Mesenchymal stem cell (in vitro differentiated cells and primary cell): ENCODE measurements around the gene SLC39A1.

Experiments used
- DNase-seq: peaks from one replicate; pipeline ENCODE4 v3.0.0-alpha.2; 2013
- H2AFZ ChIP-seq: one replicate; pipeline ENCODE4 v1.6.1; 2013; ENCODE audit warnings: low read depth, mild to moderate bottlenecking, control low read depth, inconsistent platforms, low read length, moderate library complexity
- H2AK5ac ChIP-seq: 2 replicates; pipeline ENCODE4 v1.6.1; 2013; ENCODE audit warnings: low read length, moderate library complexity, mild to moderate bottlenecking, inconsistent platforms; ENCODE audit not compliant: severe bottlenecking
- H2BK120ac ChIP-seq: one replicate; pipeline ENCODE4 v1.6.1; 2013; ENCODE audit warnings: low read depth, mild to moderate bottlenecking, inconsistent platforms, low read length, moderate library complexity
- H2BK12ac ChIP-seq, 2 experiments: one replicate each; pipeline ENCODE4 v1.6.1; 2013; ENCODE audit warnings: inconsistent platforms in 2 of 2, low read length in 2 of 2, mild to moderate bottlenecking in 2 of 2, moderate library complexity in 2 of 2, control low read depth in 1 of 2
- H2BK15ac ChIP-seq: one replicate; pipeline ENCODE4 v1.6.1; 2013; ENCODE audit warnings: mild to moderate bottlenecking, low read depth, inconsistent platforms; ENCODE audit not compliant: poor library complexity, severe bottlenecking
- H2BK5ac ChIP-seq: 2 replicates; pipeline ENCODE4 v1.6.1; 2013; ENCODE audit warnings: low read depth, mild to moderate bottlenecking, low read length, control low read depth, inconsistent platforms; ENCODE audit not compliant: poor library complexity, severe bottlenecking
- H3K14ac ChIP-seq, 2 experiments: one replicate each; pipeline ENCODE4 v1.6.1; 2013; ENCODE audit warnings: inconsistent platforms in 2 of 2, low read length in 2 of 2, control low read depth in 1 of 2, mild to moderate bottlenecking in 1 of 2, moderate library complexity in 1 of 2
- H3K18ac ChIP-seq, 2 experiments: one replicate each; pipeline ENCODE4 v1.6.1; 2013; ENCODE audit warnings: inconsistent platforms in 2 of 2, low read length in 2 of 2, control low read depth in 1 of 2, low read depth in 1 of 2, mild to moderate bottlenecking in 1 of 2
- H3K23ac ChIP-seq, 2 experiments: one replicate each; pipeline ENCODE4 v1.6.1; 2013; ENCODE audit warnings: inconsistent platforms in 2 of 2, low read length in 2 of 2, mild to moderate bottlenecking in 2 of 2, moderate library complexity in 2 of 2, control low read depth in 1 of 2
- H3K27ac ChIP-seq: 2 replicates; pipeline ENCODE4 v1.5.1; 2013; ENCODE audit warnings: mild to moderate bottlenecking, moderate library complexity, low read length, control low read depth, inconsistent platforms; ENCODE audit not compliant: poor library complexity, severe bottlenecking
- H3K27me3 ChIP-seq, 2 experiments: 2 replicates each; pipeline versions ENCODE4 v1.6.1 to v1.7.0; 2013; ENCODE audit warnings: low read length in 2 of 2, mild to moderate bottlenecking in 2 of 2, moderate library complexity in 2 of 2, control low read depth in 1 of 2, inconsistent platforms in 1 of 2; ENCODE audit not compliant: control insufficient read depth in 1 of 2, insufficient read depth in 1 of 2
- H3K36me3 ChIP-seq, 2 experiments: 2 replicates each; pipeline versions ENCODE4 v1.6.1 to v1.7.0; 2013; ENCODE audit warnings: low read length in 2 of 2, control low read depth in 1 of 2, inconsistent platforms in 1 of 2, low read depth in 1 of 2, mild to moderate bottlenecking in 1 of 2; ENCODE audit not compliant: insufficient read depth in 2 of 2, control insufficient read depth in 1 of 2
- H3K4ac ChIP-seq, 2 experiments: one replicate each; pipeline ENCODE4 v1.6.1; 2013; ENCODE audit warnings: inconsistent platforms in 2 of 2, low read length in 2 of 2, mild to moderate bottlenecking in 2 of 2, moderate library complexity in 2 of 2, control low read depth in 1 of 2, low read depth in 1 of 2
- H3K4me1 ChIP-seq: 2 replicates; pipeline ENCODE4 v1.6.1; 2013; ENCODE audit warnings: low read depth, low read length, control low read depth; ENCODE audit not compliant: control insufficient read depth, insufficient read depth
- H3K4me2 ChIP-seq: 2 replicates; pipeline ENCODE4 v1.6.1; 2013; ENCODE audit warnings: low read length, mild to moderate bottlenecking, inconsistent platforms; ENCODE audit not compliant: poor library complexity, severe bottlenecking
- H3K4me3 ChIP-seq, 2 experiments: 2 replicates each; pipeline versions ENCODE4 v1.5.1 to v1.7.0; 2013; ENCODE audit warnings: low read length in 2 of 2, mild to moderate bottlenecking in 2 of 2, control low read depth in 1 of 2, low read depth in 1 of 2; ENCODE audit not compliant: insufficient read depth in 1 of 2
- H3K79me1 ChIP-seq: replicated peaks from 2 replicates; pipeline ENCODE4 v1.6.1; 2013; ENCODE audit warnings: mild to moderate bottlenecking, control low read depth, low read length, inconsistent platforms; ENCODE audit not compliant: poor library complexity, severe bottlenecking
- H3K9ac ChIP-seq: 2 replicates; pipeline ENCODE4 v1.7.0; 2013; ENCODE audit warnings: mild to moderate bottlenecking, low read length, moderate library complexity
- H3K9me3 ChIP-seq: 2 replicates; pipeline ENCODE4 v1.7.0; 2013; ENCODE audit warnings: mild to moderate bottlenecking, low read length; ENCODE audit not compliant: control insufficient read depth
- H4K8ac ChIP-seq: one replicate; pipeline ENCODE4 v1.6.1; 2013; ENCODE audit warnings: inconsistent platforms, mild to moderate bottlenecking, low read length, moderate library complexity
- H4K91ac ChIP-seq: one replicate; pipeline ENCODE4 v1.6.1; 2013; ENCODE audit warnings: mild to moderate bottlenecking, low read length, inconsistent platforms
- WGBS: methylation state at CpG from one replicate; pipeline ENCODE4 v1.1.7; 2013; ENCODE audit warnings: mixed read lengths; 5-methylcytosine and 5-hydroxymethylcytosine counted together

Gene SLC39A1

DNA sequence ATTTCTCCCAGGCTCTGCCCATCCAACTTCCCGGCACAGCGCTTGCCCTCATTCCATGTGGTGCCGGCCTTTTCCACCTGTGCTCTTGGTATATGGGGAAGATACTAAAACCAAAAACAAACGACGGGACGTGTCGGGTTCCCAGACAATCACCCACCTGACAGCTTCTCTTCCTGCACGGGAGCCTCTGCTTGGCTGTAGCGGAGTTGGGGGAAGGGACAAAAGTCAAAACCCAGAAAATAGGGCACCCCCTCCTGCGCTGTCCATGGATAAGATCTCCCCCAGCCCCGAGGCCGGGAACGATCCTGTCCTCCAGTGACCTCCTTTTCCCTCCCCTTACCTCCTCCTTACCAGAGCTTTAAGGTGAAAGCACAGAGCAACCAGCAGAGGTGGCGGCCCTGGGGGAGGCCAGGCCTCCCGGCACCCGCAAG lies 13.5 kb upstream of the SLC39A1 start:
- Histone ChIP-seq H3K9me3 (no peaks in the 10 kb centered on the region), H2AFZ (no peak overlapping the region), H2BK15ac (no peak overlapping the region), H3K4me3 (peak overlapping the region; percentile 61 to 94), H2BK120ac (no peak overlapping the region), H3K27ac (no peak overlapping the region), H3K79me1 (peaks cover 7% of the 10 kb centered on the region), H3K4me1 (peaks cover 5% of the 10 kb centered on the region), H4K8ac (peak overlapping the region; percentile 0), H4K91ac (no peak overlapping the region), H3K18ac (peak overlapping the region; percentile 1 to 90), H2AK5ac (no peak overlapping the region), H3K14ac (peak overlapping the region in 1 of 2 experiments; percentile 50), H3K27me3 (no peaks in the 10 kb centered on the region), H2BK12ac (peak overlapping the region in 1 of 2 experiments; percentile 6), H3K23ac (peak overlapping the region in 1 of 2 experiments; percentile 81), H3K4me2 (peak overlapping the region; percentile 91), H3K4ac (peak overlapping the region; percentile 3 to 42), H2BK5ac (no peak overlapping the region), H3K9ac (peak overlapping the region; percentile 96), H3K36me3 (peaks cover 39 to 67% of the 10 kb centered on the region in 2 experiments)
- no peak for DNase-seq
- WGBS = 2% methylated on average over 13 of the region's 16 CpGs

DNA sequence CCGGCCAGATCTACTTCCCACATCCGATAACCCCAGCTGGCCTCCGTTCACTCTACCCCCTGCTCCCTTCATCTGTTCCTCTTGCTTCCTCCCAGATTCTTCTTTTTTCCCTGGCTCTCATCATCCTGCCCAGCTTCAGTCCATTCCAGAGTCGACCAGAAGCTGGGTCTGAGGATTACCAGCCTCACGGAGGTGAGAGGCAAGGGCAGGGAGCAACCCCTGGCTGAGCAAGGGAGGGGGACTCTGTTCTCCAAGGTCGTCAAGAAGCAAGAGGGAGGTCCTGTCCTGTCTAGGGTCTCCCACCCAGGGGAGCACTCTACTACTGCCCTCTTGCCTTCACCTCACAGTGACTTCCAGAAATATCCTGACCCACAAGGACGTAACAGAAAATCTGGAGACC lies 10.2 kb upstream of the SLC39A1 start:
- no peak overlapping the region for H3K4ac ChIP-seq
- no peak overlapping the region for H3K18ac ChIP-seq
- H3K4me1 ChIP-seq = peaks cover 8% of the 10 kb centered on the region
- 93% methylated on average over 6 of the region's 7 CpGs for WGBS
- no peak overlapping the region for H2BK15ac ChIP-seq
- no peak overlapping the region for H2AK5ac ChIP-seq
- H3K36me3 ChIP-seq = peaks cover 25 to 38% of the 10 kb centered on the region in 2 experiments
- no peak overlapping the region for H3K23ac ChIP-seq
- no peaks in the 10 kb centered on the region for H3K9me3 ChIP-seq
- H3K27me3 ChIP-seq = no peaks in the 10 kb centered on the region
- H2BK5ac ChIP-seq = no peak overlapping the region
- H2AFZ ChIP-seq = no peak overlapping the region
- no peak overlapping the region for H3K4me2 ChIP-seq
- H2BK120ac ChIP-seq = no peak overlapping the region
- H2BK12ac ChIP-seq = no peak overlapping the region
- H3K9ac ChIP-seq = no peak overlapping the region
- no peak overlapping the region for H4K8ac ChIP-seq
- DNase-seq = no peak
- no peak overlapping the region for H3K4me3 ChIP-seq
- no peak overlapping the region for H4K91ac ChIP-seq
- H3K27ac ChIP-seq = no peak overlapping the region
- H3K79me1 ChIP-seq = peaks cover 8% of the 10 kb centered on the region
- no peak overlapping the region for H3K14ac ChIP-seq

DNA sequence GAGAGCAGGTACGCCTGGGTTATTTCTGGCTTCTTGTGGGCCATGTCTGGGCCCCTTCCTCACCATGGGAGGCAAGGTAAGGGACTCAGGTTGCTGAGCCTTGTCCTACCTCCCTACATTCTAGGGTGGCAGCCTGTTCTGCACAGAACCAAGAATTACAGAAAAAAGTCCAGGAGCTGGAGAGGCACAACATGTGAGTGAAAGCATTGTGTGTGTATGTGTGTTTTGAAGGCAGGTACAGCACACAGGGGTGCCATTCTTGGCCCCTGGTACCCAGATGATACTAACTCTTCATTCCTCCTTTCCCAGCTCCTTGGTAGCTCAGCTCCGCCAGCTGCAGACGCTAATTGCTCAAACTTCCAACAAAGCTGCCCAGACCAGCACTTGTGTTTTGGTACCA lies 9.7 kb upstream of the SLC39A1 start:
- peaks cover 13% of the 10 kb centered on the region for H3K4me1 ChIP-seq
- H3K79me1 ChIP-seq = peaks cover 13% of the 10 kb centered on the region
- H3K4ac ChIP-seq = no peak overlapping the region
- H3K4me2 ChIP-seq = no peak overlapping the region
- H4K91ac ChIP-seq = no peak overlapping the region
- no peak for DNase-seq
- H2AK5ac ChIP-seq = no peak overlapping the region
- H2BK12ac ChIP-seq = no peak overlapping the region
- no peak overlapping the region for H3K4me3 ChIP-seq
- H3K27me3 ChIP-seq = no peaks in the 10 kb centered on the region
- no peak overlapping the region for H4K8ac ChIP-seq
- no peak overlapping the region for H3K23ac ChIP-seq
- 93% methylated on average over 3 of the region's 3 CpGs for WGBS
- H3K18ac ChIP-seq = no peak overlapping the region
- no peak overlapping the region for H2BK120ac ChIP-seq
- H3K36me3 ChIP-seq = peaks cover 25 to 34% of the 10 kb centered on the region in 2 experiments
- no peaks in the 10 kb centered on the region for H3K9me3 ChIP-seq
- no peak overlapping the region for H2BK5ac ChIP-seq
- no peak overlapping the region for H3K14ac ChIP-seq
- no peak overlapping the region for H2BK15ac ChIP-seq
- H2AFZ ChIP-seq = no peak overlapping the region
- H3K9ac ChIP-seq = no peak overlapping the region
- H3K27ac ChIP-seq = no peak overlapping the region

DNA sequence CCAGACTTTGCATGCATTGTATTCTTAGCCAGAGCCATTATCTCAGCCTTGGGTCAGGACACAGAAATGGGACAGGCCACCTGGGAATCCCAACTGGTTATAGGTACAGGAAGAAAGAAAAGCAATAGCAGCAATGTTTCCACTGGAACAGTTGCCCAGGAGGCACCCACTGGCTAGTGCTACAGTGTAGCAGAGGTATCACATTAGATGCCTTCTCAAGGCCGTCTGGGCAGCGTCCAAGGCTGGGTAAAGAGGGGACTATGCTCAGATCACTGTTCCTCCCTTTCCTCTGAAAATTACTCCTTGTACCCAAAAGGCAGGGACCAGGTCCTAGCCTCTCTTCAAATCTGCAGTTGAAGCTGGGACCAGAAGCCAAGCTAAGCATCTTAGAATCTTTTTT lies 7.0 kb upstream of the SLC39A1 start:
- Histone ChIP-seq H3K27ac (no peak overlapping the region), H4K8ac (no peak overlapping the region), H3K4me3 (no peak overlapping the region), H3K14ac (no peak overlapping the region), H3K9ac (no peak overlapping the region), H2BK120ac (no peak overlapping the region), H3K36me3 (peaks cover 19 to 26% of the 10 kb centered on the region in 2 experiments), H3K23ac (no peak overlapping the region), H2BK5ac (no peak overlapping the region), H2AK5ac (no peak overlapping the region), H3K4me2 (no peak overlapping the region), H2BK15ac (no peak overlapping the region), H3K4ac (no peak overlapping the region), H3K9me3 (no peaks in the 10 kb centered on the region), H3K4me1 (peaks cover 10% of the 10 kb centered on the region), H2BK12ac (no peak overlapping the region), H3K18ac (no peak overlapping the region), H2AFZ (no peak overlapping the region), H3K79me1 (peaks cover 10% of the 10 kb centered on the region), H4K91ac (no peak overlapping the region), H3K27me3 (no peaks in the 10 kb centered on the region)
- DNase-seq = no peak
- 93% methylated on average over 2 of the region's 2 CpGs for WGBS
